Muscle layer of duodenum (tissue), 2 donors: Measurements from ENCODE around the gene HTT.

Experiments
- H3K27ac ChIP-seq: one replicate; pipeline ENCODE4 v1.7.0; 2013; ENCODE audit warnings: mild to moderate bottlenecking, low read length
- H3K27me3 ChIP-seq: one replicate; pipeline ENCODE4 v1.7.0; 2013; ENCODE audit warnings: low read depth, mild to moderate bottlenecking, control low read depth, low read length
- H3K36me3 ChIP-seq, 2 donors: one replicate each; pipeline ENCODE4 v1.7.0; 2013; ENCODE audit warnings: low read length in 2 of 2, control low read depth in 1 of 2, mild to moderate bottlenecking in 1 of 2; ENCODE audit not compliant: insufficient read depth in 2 of 2, control insufficient read depth in 1 of 2
- H3K4me1 ChIP-seq, 2 donors: one replicate each; pipeline ENCODE4 v1.7.0; 2013; ENCODE audit warnings: low read length in 2 of 2, mild to moderate bottlenecking in 2 of 2, control low read depth in 1 of 2, moderate library complexity in 1 of 2; ENCODE audit not compliant: insufficient read depth in 2 of 2, control insufficient read depth in 1 of 2
- H3K4me3 ChIP-seq, 2 donors: one replicate each; pipeline ENCODE4 v1.7.0; 2013; ENCODE audit warnings: low read length in 2 of 2, low read depth in 1 of 2, mild to moderate bottlenecking in 1 of 2
- H3K9me3 ChIP-seq, 2 donors: one replicate each; pipeline ENCODE4 v1.7.0; 2013; ENCODE audit warnings: low read length in 2 of 2, control low read depth in 1 of 2, mild to moderate bottlenecking in 1 of 2; ENCODE audit not compliant: control insufficient read depth in 1 of 2
- donor health status: healthy.

The HTT gene

DNA sequence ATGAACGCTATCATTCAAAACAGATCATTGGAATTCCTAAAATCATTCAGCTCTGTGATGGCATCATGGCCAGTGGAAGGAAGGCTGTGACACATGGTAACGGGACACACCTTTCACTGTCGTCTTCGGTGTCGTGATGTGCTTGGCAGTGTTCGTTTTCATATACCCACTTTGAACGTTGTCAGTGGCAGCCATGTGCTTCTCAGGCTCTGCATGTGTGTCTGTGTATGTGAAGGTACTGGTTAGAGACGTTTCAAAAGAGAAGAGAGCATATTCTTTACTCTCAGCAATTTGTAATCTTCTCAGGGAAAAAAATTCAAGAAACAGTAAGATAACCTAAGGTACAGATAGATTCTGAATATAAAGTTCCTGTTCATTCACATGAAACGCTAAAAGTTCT lies 103.9 kb downstream of the HTT start:
- H3K4me3 ChIP-seq: no peak overlapping the region
- H3K9me3 ChIP-seq: no peaks in the 10 kb centered on the region
- H3K27me3 ChIP-seq: no peaks in the 10 kb centered on the region
- peaks cover 61 to 72% of the 10 kb centered on the region in 2 donors for H3K36me3 ChIP-seq
- H3K4me1 ChIP-seq: peaks cover 0 to 7% of the 10 kb centered on the region in 2 donors
- no peak overlapping the region for H3K27ac ChIP-seq

GRCh38 chr4:3179126-3179706 lies 104.7 kb downstream of the HTT start:
- Histone ChIP-seq H3K9me3 (no peaks in the 10 kb centered on the region), H3K4me1 (peaks cover 0 to 7% of the 10 kb centered on the region in 2 donors), H3K4me3 (no peak overlapping the region), H3K27ac (no peak overlapping the region), H3K36me3 (peaks cover 64 to 76% of the 10 kb centered on the region in 2 donors), H3K27me3 (no peaks in the 10 kb centered on the region)

GRCh38 chr4:3183008-3183407 lies 108.5 kb downstream of the HTT start:
- Histone ChIP-seq H3K27me3 (no peaks in the 10 kb centered on the region), H3K27ac (no peak overlapping the region), H3K9me3 (no peaks in the 10 kb centered on the region), H3K4me3 (no peak overlapping the region), H3K4me1 (peaks cover 0 to 7% of the 10 kb centered on the region in 2 donors), H3K36me3 (peaks cover 63% of the 10 kb centered on the region in 2 donors)

GRCh38 chr4:3184725-3185124 lies 110.2 kb downstream of the HTT start:
- Histone ChIP-seq H3K27me3 (no peaks in the 10 kb centered on the region), H3K4me1 (no peaks in the 10 kb centered on the region), H3K36me3 (peaks cover 68% of the 10 kb centered on the region in 2 donors), H3K27ac (no peak overlapping the region), H3K9me3 (no peaks in the 10 kb centered on the region), H3K4me3 (no peak overlapping the region)

DNA sequence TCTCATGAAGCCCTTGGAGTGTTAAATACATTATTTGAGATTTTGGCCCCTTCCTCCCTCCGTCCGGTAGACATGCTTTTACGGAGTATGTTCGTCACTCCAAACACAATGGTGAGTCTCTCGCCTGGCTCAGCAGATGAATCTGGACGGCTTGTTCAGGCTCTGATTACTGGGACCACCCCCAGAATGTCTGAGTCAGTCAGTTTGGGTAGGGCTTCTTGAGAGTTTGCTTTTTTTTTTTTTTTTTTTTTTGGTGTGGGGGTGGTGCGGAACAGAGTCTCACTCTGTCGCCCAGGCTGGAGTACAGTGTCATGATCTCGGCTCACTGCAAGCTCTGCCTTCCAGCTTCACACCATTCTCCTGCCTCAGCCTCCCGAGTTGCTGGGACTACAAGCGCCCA lies 112.1 kb downstream of the HTT start:
- Histone ChIP-seq H3K4me3 (no peak overlapping the region), H3K27me3 (no peaks in the 10 kb centered on the region), H3K36me3 (peaks cover 58 to 68% of the 10 kb centered on the region in 2 donors), H3K27ac (no peak overlapping the region), H3K4me1 (no peaks in the 10 kb centered on the region), H3K9me3 (no peaks in the 10 kb centered on the region)

DNA sequence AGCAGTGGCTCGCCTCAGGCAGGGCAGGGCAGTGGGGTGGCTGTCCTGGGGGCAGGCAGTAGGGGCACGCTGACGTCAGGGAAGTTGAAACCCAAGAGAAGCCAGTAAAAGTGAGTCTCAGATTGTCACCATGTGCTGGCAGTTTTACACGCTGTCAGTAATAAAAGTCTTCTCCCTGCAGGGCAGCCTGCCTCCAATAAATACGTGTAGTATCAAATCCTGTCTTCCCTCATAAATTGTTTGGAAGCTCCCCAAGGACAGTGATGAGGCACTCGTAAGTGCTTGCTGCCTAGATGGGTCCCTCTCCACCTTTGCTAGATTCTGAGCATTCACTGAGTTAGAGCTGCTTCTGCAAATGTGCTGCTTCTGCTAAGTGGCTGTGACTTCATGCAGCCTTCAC lies 113.6 kb downstream of the HTT start:
- H3K27ac ChIP-seq: no peak overlapping the region
- H3K4me3 ChIP-seq: no peak overlapping the region
- no peaks in the 10 kb centered on the region for H3K4me1 ChIP-seq
- no peaks in the 10 kb centered on the region for H3K9me3 ChIP-seq
- H3K36me3 ChIP-seq: peaks cover 48 to 64% of the 10 kb centered on the region in 2 donors
- H3K27me3 ChIP-seq: no peaks in the 10 kb centered on the region

GRCh38 chr4:3189459-3189858 lies 115.0 kb downstream of the HTT start:
- Histone ChIP-seq H3K27me3 (no peaks in the 10 kb centered on the region), H3K27ac (no peak overlapping the region), H3K36me3 (peaks cover 36 to 51% of the 10 kb centered on the region in 2 donors), H3K4me1 (no peaks in the 10 kb centered on the region), H3K9me3 (no peaks in the 10 kb centered on the region), H3K4me3 (no peak overlapping the region)

DNA sequence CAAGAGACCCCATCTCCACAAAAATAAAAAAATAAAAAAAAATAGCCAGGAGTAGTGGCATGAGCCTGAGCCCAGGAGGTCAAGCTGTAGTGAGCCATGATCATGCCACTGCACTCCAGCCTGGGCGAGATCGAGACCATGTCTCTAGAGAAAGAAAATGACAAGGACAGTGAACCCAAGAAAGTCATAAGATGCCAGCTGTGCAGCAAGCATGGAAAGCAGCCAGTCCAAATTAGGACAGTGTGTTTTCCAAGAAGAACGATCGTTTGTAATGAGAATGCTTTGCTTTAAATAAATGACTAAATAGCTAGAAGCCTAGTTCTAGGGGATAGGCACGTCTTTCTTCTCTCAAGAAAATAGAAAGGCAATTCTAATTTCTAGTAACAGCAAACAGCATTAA lies 116.1 kb downstream of the HTT start:
- Histone ChIP-seq H3K36me3 (peaks cover 34 to 50% of the 10 kb centered on the region in 2 donors), H3K27me3 (no peaks in the 10 kb centered on the region), H3K4me1 (no peaks in the 10 kb centered on the region), H3K27ac (no peak overlapping the region), H3K9me3 (no peaks in the 10 kb centered on the region), H3K4me3 (no peak overlapping the region)

DNA sequence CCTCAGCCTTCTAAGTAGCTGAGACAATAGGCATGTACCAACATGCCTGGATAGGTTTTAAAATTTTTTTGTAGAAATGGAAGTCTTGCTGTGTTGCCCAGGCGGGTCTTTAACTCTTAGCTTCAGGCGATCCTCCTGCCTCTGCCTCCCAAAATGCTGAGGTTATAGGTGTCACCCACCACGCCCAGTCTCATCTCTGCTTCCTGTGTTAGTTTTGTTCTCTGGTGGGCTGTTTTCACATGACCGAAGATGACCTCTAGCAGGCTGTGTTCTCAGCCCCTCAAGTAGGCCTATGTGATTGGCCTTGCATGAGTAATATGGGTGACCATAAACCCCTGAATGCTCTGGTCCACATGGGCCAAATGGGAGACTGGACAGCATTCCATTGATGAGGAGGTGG lies 117.7 kb downstream of the HTT start:
- Histone ChIP-seq H3K9me3 (no peaks in the 10 kb centered on the region), H3K36me3 (peaks cover 36 to 53% of the 10 kb centered on the region in 2 donors), H3K4me3 (no peak overlapping the region), H3K4me1 (no peaks in the 10 kb centered on the region), H3K27me3 (no peaks in the 10 kb centered on the region), H3K27ac (no peak overlapping the region)

- Histone ChIP-seq H3K4me3 (no peak overlapping the region), H3K4me1 (no peaks in the 10 kb centered on the region), H3K27me3 (no peaks in the 10 kb centered on the region), H3K9me3 (no peaks in the 10 kb centered on the region), H3K36me3 (peaks cover 35 to 53% of the 10 kb centered on the region in 2 donors), H3K27ac (no peak overlapping the region)
These were observed 118.3 kb downstream of the HTT start for GRCh38 chr4:3192827-3193226.

DNA sequence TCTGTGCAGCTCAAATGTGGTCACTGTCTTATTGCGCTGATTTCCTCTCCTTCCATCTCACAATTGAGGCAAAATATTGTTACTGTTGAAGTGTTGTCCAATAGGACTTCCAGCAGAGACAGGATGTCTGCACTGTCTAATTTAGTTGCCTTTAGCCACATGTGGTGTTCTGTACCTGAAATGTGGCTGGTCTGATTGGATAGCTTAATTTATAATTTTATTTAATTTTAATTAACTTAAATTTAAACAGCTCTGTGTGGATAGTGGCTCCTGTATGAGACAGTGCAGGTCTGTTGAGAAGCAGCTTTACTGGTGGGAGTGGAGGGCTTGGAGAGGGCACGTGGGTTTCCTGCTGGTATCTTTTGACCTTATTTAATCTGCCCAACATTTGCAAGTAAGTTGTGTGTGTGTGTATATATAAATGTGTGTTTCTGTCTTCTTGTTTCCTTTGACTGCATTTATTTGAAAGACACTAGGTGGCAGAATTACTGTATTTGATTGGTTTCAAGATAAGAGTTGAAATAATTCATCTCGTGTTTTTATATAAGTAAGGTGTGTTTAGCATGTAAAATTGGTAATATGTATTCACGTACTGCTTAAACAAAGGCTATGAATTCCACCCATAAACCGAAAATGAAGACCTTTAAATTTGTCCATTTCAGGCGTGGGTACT lies 119.2 kb downstream of the HTT start:
- no peaks in the 10 kb centered on the region for H3K9me3 ChIP-seq
- H3K27ac ChIP-seq: no peak overlapping the region
- H3K4me3 ChIP-seq: no peak overlapping the region
- no peaks in the 10 kb centered on the region for H3K4me1 ChIP-seq
- H3K36me3 ChIP-seq: peaks cover 29 to 49% of the 10 kb centered on the region in 2 donors
- H3K27me3 ChIP-seq: no peaks in the 10 kb centered on the region
